ENCODE results near the gene CATSPER1.
A peak's percentile ranks its signal among the peaks of the same experiment; 100 is the strongest.

CATSPER1 gene

DNA sequence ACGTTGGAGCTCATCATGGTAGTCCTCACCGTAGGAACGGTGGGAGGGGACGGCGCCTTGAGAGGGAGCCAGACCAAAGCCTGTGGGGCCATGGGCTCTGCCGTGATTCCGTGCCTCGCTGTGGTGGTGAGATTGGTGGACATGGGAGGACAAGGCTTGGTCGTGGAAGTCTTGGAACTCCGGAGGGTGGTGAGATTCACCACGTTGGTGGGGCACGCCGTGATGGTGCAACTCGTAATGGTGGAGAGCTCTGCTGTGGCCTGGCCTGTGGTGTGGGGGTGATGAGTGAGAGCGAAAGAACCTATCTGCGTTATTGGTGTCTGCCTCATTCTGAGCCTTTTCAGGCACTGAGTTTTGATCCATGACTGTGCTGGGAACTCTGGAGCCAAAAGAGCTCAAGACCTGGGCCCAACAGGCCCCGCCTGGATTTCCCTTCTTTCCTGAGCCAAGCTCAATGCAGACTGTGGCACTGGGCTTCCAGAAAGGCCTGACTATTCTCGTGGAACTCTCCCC is at the start of gene CATSPER1:
Gene CATSPER1, minus strand, starts transcription at position 463 of the 513 bp plus-strand sequence. Its CDS starts 100 bp downstream, at position 363.
- DNase-seq (ENCODE audit: low read depth in 1 of 2, low spot score in 1 of 2) = no peak
- TF ChIP-seq JUND (IDR thresholded peaks at IDR 0.05; ENCODE audit: low read depth) = no peak
- in situ Hi-C loops (cut with HindIII; ENCODE audit: low pct_unique_long_range_greater_than_20kb, low sequenced_read_pairs) = no loop called here

DNA sequence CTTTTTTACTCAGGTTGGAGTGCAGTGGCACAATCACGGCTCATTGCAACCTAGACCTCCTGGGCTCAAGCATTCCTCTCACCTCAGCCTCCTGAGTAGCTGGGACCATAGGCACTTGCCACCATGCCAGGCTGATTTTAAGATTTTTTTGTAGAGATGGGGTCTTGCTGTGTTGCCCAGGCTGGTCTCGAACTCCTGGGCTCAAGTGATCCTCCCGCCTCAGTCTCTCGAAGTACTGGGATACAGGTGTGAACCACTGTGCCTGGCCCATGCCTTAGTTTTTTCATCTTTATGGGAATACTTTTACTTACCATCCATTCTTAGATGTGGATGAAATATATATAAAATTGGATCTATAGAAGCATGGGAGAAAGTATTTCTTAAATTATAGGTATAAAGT is 49.0 kb upstream of the CATSPER1 start:
- in situ Hi-C loops (cut with HindIII; ENCODE audit: low pct_unique_long_range_greater_than_20kb, low sequenced_read_pairs) = no loop called here

DNA sequence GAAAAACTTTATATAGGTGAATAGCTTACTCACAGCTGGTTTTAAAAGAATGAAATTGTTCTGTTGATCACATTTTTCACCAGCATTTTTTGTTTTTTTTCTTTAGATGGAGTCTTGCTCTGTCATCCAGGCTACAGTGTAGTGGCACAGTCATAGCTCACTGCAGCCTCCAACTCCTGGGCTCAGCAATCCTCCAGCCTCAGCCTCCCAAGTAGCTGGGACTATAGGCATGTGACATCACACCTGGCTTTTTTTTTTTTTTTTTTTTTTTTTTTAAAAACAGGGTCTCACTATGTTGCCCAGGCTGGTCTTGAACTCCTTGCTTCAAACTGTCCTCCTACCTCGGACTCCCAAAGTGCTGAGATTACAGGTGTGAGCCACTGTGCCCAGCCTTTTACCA is 47.4 kb upstream of the CATSPER1 start:
- in situ Hi-C loops (cut with HindIII; ENCODE audit: low pct_unique_long_range_greater_than_20kb, low sequenced_read_pairs) = no loop called here
- no peak for TF ChIP-seq JUND (IDR thresholded peaks at IDR 0.05; ENCODE audit: low read depth)
- no peak for DNase-seq (ENCODE audit: low read depth in 1 of 2, low spot score in 1 of 2)

More for the DNA sequence above, 49.0 kb upstream of the CATSPER1 start:
- no peak for DNase-seq (ENCODE audit: low read depth in 1 of 2, low spot score in 1 of 2)
- TF ChIP-seq JUND (IDR thresholded peaks at IDR 0.05; ENCODE audit: low read depth) = no peak

DNA sequence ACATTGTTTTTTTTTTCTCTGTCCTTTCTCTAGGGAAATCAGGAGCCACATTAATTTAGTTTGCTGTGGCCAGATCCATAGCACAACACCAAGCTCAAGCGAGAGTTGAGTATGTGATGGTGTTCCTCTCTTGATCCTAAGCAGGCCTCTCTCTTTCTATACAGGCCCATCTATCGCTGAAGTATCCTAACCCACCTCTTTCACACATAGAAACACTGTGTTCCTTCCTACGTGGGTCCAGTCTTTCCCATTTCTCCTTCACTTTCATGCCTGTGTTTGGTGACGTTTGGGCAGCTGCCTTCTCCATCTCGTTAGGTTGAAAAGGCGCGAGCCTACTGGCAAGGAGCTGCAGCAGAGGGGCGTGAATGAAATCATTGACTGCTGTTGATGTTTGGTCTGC is 46.2 kb upstream of the CATSPER1 start:
- in situ Hi-C loops (cut with HindIII; ENCODE audit: low pct_unique_long_range_greater_than_20kb, low sequenced_read_pairs) = no loop called here
- TF ChIP-seq JUND (IDR thresholded peaks at IDR 0.05; ENCODE audit: low read depth) = no peak
- no peak for DNase-seq (ENCODE audit: low read depth in 1 of 2, low spot score in 1 of 2)

DNA sequence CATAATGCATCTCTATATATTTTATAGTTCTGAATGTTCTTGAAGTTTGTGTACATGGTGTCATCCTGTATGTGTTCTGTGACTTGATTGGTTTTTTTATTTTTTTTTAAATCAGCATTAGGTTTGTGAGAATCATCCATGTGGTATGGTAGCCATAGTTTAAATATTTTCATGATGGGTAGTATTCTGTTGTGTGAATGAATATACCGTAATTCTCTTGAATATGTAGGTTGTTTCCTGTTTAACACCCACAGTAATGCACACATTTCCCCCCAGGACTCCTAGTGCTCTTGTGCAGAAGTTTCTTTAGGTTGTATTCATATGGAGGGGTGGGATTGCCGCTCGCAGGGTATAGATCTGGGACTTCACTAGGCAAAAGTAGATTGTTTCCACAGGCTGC is 45.8 kb upstream of the CATSPER1 start:
- in situ Hi-C loops (cut with HindIII; ENCODE audit: low pct_unique_long_range_greater_than_20kb, low sequenced_read_pairs) = no loop called here
- no peak for TF ChIP-seq JUND (IDR thresholded peaks at IDR 0.05; ENCODE audit: low read depth)
- DNase-seq (ENCODE audit: low read depth in 1 of 2, low spot score in 1 of 2) = no peak

DNA sequence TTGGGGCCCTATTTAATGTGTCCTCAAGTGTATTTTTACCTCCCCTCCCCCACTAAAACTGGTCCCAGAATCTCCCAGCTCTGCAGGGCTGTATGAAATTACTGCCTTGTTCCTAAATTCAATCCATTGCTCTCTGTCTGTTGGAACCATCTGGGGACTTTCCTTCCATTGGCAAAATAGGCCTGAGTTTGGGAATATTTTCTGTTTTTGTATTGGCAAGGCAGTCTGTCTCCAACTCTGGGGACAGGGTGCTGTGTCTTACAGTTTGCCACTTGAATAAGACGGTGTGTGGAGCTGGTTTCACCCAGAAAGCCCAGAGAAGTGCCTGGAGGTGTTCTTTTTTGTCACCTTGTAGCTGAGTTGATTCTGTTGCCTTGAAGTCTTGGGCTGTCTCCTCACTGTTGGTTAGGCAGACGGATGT is 45.1 kb upstream of the CATSPER1 start:
- in situ Hi-C loops (cut with HindIII; ENCODE audit: low pct_unique_long_range_greater_than_20kb, low sequenced_read_pairs) = no loop called here
- no peak for DNase-seq (ENCODE audit: low read depth in 1 of 2, low spot score in 1 of 2)

DNA sequence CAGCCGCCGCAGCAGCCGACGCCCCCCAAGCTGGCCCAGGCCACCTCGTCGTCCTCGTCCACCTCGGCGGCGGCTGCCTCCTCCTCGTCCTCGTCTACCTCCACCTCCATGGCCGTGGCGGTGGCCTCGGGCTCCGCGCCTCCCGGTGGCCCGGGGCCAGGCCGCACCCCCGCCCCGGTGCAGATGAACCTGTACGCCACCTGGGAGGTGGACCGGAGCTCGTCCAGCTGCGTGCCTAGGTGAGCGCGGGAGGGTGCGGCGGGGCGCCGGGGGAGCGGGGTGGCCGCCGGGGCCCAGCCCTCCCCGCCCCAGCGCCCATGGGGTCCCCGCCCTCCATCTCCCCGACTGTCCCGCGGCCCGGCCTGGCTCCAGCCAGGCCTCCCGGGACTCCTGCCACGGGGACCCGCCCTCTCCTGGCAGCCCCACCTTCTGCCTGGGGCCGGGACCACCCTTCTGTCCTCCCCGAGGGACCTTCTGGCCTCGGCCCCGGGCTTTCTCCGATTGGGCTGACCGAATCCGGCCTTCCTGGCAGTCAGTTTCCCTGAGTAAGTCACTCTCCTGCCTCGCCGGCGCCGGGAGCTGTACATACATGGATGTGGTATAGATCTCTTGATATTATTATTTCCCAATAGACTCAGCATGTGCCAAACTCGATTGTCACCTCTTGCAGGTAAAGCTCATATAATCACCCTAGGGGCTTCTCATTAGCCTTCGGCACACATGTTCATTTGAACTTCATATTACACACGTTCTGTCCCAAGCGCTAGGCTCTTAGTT is 44.5 kb upstream of the CATSPER1 start:
- peak in 1 of 2 experiments; percentile 73 for DNase-seq (ENCODE audit: low read depth in 1 of 2, low spot score in 1 of 2)
- in situ Hi-C loops (cut with HindIII; ENCODE audit: low pct_unique_long_range_greater_than_20kb, low sequenced_read_pairs) = no loop called here

More for the DNA sequence above, 45.1 kb upstream of the CATSPER1 start:
- no peak for TF ChIP-seq JUND (IDR thresholded peaks at IDR 0.05; ENCODE audit: low read depth)

DNA sequence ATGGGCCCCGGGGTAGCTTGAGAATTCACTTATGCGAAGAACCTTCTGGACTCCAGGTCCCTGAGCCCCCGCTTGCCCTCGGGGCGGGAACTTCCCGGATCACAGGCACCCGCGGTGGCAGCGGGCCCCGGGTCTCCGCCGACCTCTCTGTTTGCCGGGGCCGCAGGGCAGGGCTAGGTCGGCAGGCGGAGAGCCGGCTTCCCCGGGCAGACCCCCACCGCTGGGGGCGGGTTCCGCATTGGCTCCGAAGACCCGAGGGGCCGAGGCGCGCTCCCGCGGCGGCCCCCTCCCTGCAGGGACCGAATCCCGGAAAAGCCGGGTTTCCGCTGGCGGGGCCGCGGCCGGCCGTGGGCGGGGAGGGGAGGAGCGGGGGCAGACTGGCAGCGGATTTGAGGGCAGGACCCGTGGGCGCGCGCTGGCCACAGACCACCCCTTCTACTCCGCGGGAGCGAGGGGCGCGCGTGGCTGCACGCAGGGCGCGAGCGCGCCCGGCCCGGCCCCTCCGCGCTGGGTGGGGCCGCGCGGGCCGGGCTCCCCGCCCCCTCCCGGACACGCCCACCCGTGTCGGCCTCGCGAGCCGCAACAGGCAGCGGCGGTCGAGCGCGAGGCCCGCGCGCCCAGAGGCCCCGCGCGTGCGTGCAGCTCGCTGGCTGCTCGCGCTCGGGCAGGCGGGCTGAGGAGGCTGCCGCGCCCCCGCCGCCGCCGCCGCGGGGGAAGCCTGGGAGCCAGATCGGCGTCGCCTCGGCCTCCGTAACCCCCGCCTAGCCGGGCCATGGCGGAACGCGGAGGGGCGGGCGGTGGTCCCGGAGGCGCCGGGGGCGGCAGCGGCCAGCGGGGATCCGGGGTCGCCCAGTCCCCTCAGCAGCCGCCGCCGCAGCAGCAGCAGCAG is 43.7 kb upstream of the CATSPER1 start, which contains the start of gene PACS1:
Gene PACS1, plus strand, starts transcription at position 558 of the 889 bp plus-strand sequence. Its CDS starts 215 bp downstream, at position 773.
- in situ Hi-C loops (cut with HindIII; ENCODE audit: low pct_unique_long_range_greater_than_20kb, low sequenced_read_pairs) = no loop called here

More for the DNA sequence above, 44.5 kb upstream of the CATSPER1 start:
- no peak for TF ChIP-seq JUND (IDR thresholded peaks at IDR 0.05; ENCODE audit: low read depth)

DNA sequence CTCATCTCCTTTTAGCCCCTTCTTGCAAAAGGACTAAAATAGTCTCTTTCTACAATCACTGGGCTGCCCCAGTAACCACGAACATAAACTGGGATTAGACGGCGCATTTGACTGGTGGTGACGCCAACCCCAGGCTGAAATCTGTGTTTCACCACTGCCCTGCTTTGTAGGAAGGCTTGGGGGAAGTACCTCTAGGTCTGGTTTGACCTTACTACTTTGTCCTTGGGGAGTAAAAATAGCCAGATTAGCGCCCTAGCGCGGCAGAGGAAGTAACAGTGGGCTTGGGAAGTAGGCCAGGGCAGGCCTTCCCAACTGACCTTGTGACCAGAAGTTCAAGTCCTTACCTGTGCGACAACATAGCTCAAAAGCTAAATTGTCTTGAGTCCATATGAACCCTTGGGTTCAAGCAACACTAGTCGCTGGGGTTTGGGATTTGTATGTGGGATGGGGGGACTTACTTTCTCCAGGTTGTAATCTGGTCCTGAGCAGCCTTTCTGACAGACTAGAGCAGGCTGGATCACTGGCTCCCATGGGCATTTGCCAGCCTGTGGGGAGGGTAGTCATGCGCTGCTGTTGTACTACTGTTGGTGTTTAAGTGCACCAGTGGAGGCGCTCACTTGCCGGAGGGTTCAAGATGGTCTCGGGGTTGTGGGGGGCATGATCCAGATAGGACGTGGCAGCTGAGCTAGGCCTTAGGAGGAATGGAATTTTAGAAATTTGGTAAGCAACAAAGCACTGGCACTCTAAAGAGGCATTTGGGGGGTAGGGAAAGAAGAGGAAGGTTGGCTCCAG is 42.8 kb upstream of the CATSPER1 start:
- TF ChIP-seq JUND (IDR thresholded peaks at IDR 0.05; ENCODE audit: low read depth) = no peak
- peak in 1 of 2 experiments; percentile 50 for DNase-seq (ENCODE audit: low read depth in 1 of 2, low spot score in 1 of 2)
- in situ Hi-C loops (cut with HindIII; ENCODE audit: low pct_unique_long_range_greater_than_20kb, low sequenced_read_pairs) = no loop called here

More for the DNA sequence above, 43.7 kb upstream of the CATSPER1 start, which contains the start of gene PACS1:
- peak; percentile 87 to 93 for DNase-seq (ENCODE audit: low read depth in 1 of 2, low spot score in 1 of 2)
- TF ChIP-seq JUND (IDR thresholded peaks at IDR 0.05; ENCODE audit: low read depth) = no peak

DNA sequence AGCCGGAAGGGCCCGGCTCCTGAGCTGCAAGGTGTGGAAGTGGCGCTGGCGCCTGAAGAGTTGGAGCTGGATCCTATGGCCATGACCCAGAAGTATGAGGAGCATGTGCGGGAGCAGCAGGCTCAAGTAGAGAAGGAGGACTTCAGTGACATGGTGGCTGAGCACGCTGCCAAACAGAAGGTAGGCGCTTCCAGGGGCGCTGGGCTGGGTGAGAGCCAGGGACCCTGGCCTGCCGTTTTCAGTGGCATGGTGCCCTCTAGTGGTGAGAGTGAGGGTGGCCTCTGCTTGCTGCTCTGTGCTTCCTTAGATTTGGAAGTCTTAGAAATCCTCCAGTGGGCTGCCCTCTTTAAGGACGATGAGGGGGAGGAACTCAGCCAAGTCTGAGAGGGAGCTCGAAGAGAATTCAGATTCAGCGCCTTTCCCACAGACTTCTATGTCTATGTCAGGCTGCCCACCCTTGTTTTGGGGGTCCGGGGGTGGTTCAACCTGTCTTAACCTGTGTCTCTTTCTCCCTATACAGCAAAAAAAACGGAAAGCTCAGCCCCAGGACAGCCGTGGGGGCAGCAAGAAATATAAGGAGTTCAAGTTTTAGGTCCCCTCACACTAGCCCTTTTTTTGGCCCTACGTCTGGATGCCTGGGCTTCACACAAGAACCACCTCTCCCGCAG is 42.0 kb upstream of the CATSPER1 start:
- TF ChIP-seq JUND (IDR thresholded peaks at IDR 0.05; ENCODE audit: low read depth) = no peak
- in situ Hi-C loops (cut with HindIII; ENCODE audit: low pct_unique_long_range_greater_than_20kb, low sequenced_read_pairs) = no loop called here
- peak in 1 of 2 experiments; percentile 81 for DNase-seq (ENCODE audit: low read depth in 1 of 2, low spot score in 1 of 2)

DNA sequence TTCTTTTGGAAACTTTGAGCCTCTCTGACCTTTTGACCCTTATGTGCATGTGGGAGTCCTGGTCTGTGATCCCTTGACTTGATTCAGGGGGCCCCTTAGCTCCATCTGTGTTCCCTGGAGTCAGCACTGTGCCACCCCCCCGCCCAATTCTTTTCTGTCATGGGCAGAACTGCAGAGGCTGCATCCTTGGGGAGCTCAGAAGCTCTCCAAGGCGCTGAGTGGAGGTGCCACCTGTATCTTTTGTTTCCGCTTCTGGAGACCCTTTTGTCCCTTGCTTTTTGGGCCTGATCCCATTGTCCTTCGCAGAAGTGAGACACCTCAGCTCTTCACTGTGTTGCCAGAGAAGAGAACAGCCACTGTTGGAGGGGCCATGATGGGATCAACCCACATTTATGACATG is 41.4 kb upstream of the CATSPER1 start:
- in situ Hi-C loops (cut with HindIII; ENCODE audit: low pct_unique_long_range_greater_than_20kb, low sequenced_read_pairs) = no loop called here
- no peak for TF ChIP-seq JUND (IDR thresholded peaks at IDR 0.05; ENCODE audit: low read depth)
- DNase-seq (ENCODE audit: low read depth in 1 of 2, low spot score in 1 of 2) = no peak

Measured in T47D (cell line).